Measurements from ENCODE around the gene KEAP1.

Gene KEAP1

DNA sequence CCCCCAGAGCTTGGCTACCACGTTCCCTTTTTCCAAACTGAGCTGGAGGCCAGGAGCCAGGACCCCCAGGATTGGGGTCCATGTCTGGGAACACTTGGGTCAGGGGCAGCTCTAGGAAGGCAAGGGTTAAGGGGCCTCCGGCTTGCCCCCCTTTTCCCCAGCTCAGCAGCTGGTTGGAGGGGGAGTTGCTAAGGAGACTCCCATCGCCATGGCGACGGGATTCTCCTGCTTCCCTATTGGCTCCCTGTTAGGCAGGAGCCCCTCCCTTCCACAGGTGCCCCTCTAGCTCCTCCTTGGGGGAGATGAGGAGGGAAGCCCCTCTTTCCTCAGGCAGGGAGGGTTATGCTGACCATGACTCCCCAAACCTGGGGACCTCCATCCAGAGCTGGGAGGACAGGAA, 48.9 kb downstream of the KEAP1 start:
- FAIRE-seq (no peak), DNase-seq (ENCODE audit: insufficient read length, low spot score) (peak; percentile 68)
- no peak for TF ChIP-seq CTCF (IDR thresholded peaks at IDR 0.05; ENCODE audit: insufficient read depth, missing control alignments)

- DNase-seq (ENCODE audit: insufficient read length, low spot score): peak; percentile 9
- FAIRE-seq: no peak
- TF ChIP-seq CTCF (IDR thresholded peaks at IDR 0.05; ENCODE audit: insufficient read depth, missing control alignments): no peak
These were observed 49.3 kb downstream of the KEAP1 start for GRCh38 chr19:10453852-10454251.

- FAIRE-seq (no peak), DNase-seq (ENCODE audit: insufficient read length, low spot score) (peak; percentile 15)
- no peak for TF ChIP-seq CTCF (IDR thresholded peaks at IDR 0.05; ENCODE audit: insufficient read depth, missing control alignments)
These were observed 50.2 kb downstream of the KEAP1 start for GRCh38 chr19:10452726-10453618.

DNA sequence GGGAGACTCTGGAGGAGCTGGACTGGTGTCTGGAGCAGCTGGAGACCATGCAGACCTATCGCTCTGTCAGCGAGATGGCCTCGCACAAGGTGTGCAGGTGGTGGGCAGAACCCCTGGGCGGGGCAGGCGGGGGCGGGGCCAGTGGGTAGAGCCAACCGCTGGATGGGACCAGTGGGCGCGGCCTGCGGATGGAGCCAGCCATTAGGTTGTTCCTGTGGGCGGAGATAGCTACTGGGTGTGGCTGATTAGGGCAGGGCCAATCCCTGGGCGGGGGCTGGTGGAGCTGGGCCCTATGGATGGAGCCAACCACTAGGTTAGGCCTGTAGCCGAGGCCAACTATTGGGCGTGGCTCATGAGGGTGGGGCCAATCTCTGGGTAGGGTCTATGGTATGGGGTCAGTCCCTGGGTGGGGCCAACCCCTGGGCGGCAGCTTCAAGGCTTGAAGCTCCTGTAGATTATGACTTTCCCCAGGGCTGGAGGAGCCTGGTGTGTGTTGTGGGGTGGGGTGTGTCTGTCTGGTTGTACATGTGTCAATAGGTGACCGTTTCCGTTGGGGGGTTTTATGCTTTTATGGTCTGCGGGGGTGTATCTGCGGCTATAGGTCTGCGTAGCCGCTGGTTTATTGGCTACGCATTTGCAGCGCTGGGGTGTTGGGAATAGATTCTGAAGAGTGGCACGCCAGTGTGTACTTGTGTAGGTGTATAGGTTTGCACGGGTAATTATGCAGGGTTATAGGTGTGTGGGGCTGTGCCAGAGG, 52.1 kb downstream of the KEAP1 start:
- no peak for TF ChIP-seq CTCF (IDR thresholded peaks at IDR 0.05; ENCODE audit: insufficient read depth, missing control alignments)
- DNase-seq (ENCODE audit: insufficient read length, low spot score): peak; percentile 20
- FAIRE-seq: no peak

GRCh38 chr19:10450191-10450852, 52.8 kb downstream of the KEAP1 start:
- FAIRE-seq (no peak), DNase-seq (ENCODE audit: insufficient read length, low spot score) (peak; percentile 10)

DNA sequence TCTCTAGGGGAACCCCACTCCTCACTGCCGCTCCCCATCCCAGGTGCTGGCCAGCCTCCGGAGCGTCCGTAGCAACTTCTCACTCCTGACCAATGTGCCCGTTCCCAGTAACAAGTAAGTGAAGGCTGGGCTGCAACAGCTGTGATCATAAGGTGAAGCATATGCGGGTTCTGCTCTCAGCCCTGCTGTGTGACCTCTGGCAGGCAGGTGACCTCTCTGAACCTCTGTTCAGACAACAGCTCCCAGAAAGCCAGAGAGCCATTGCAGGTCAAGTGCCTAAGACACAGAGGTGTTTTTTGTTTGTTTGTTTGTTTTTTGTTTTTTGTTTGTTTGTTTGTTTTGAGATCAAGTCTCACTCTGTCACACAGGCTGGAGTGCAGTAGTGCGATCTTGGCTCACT, 54.1 kb downstream of the KEAP1 start:
- no peak for FAIRE-seq
- TF ChIP-seq CTCF (IDR thresholded peaks at IDR 0.05; ENCODE audit: insufficient read depth, missing control alignments): no peak
- DNase-seq (ENCODE audit: insufficient read length, low spot score): no peak

More at GRCh38 chr19:10450191-10450852, 52.8 kb downstream of the KEAP1 start:
- TF ChIP-seq CTCF (IDR thresholded peaks at IDR 0.05; ENCODE audit: insufficient read depth, missing control alignments): no peak

Data from D721Med (cell line).